ENCODE data around the gene TTLL11. TPM values are rescaled to one million over a fixed set of nuclear protein-coding genes. Genes with fewer than 3 reads are reported as not detected.
"Not testable (repeated sequence)": the region's sequence is repeated elsewhere in the genome, so short reads cannot be mapped to it uniquely, and the experiment has no call there.

The TTLL11 gene
- total RNA-seq, 2 donors from 2014 or later, result 2.5 to 2.6 TPM

- Mint-ChIP-seq H3K27ac (no peak overlapping the region), H3K36me3 (ENCODE audit: insufficient read depth in 2 of 2) (peaks cover 2 to 5% of the 10 kb centered on the region in 2 donors)
Observed at GRCh38 chr9:121809356-121810050, 283.6 kb downstream of the TTLL11 start.

GRCh38 chr9:121808781-121809180, 284.3 kb downstream of the TTLL11 start:
- H3K4me3 Mint-ChIP-seq, result no peak overlapping the region
- no peak overlapping the region for H3K27ac Mint-ChIP-seq
- no peaks in the 10 kb centered on the region for H3K4me1 Mint-ChIP-seq (ENCODE audit: low read depth)
- H3K9me3 Mint-ChIP-seq, result peaks cover 3 to 5% of the 10 kb centered on the region in 2 donors
- no peak for ATAC-seq (replicated peaks in 1 of 2)
- no peaks in the 10 kb centered on the region for H3K27me3 Mint-ChIP-seq (ENCODE audit: low read depth)
- DNase-seq, result no peak
- peaks cover 2 to 5% of the 10 kb centered on the region in 2 donors for H3K36me3 Mint-ChIP-seq (ENCODE audit: insufficient read depth in 2 of 2)

More at GRCh38 chr9:121809356-121810050, 283.6 kb downstream of the TTLL11 start:
- no peak overlapping the region for H3K4me3 Mint-ChIP-seq
- DNase-seq (no peak), ATAC-seq (replicated peaks in 1 of 2) (no peak)
- H3K9me3 Mint-ChIP-seq, result peaks cover 2 to 5% of the 10 kb centered on the region in 2 donors
- no peaks in the 10 kb centered on the region for H3K27me3 Mint-ChIP-seq (ENCODE audit: low read depth)
- H3K4me1 Mint-ChIP-seq (ENCODE audit: low read depth), result no peaks in the 10 kb centered on the region

GRCh38 chr9:121807823-121808278, 285.3 kb downstream of the TTLL11 start:
- Mint-ChIP-seq H3K36me3 (ENCODE audit: insufficient read depth in 2 of 2) (peaks cover 2 to 5% of the 10 kb centered on the region in 2 donors), H3K27me3 (ENCODE audit: low read depth) (no peaks in the 10 kb centered on the region), H3K4me3 (no peak overlapping the region), H3K9me3 (peaks cover 3 to 5% of the 10 kb centered on the region in 2 donors), H3K4me1 (ENCODE audit: low read depth) (no peaks in the 10 kb centered on the region), H3K27ac (no peak overlapping the region)
- no peak for ATAC-seq (replicated peaks in 1 of 2)
- DNase-seq, result no peak

DNA sequence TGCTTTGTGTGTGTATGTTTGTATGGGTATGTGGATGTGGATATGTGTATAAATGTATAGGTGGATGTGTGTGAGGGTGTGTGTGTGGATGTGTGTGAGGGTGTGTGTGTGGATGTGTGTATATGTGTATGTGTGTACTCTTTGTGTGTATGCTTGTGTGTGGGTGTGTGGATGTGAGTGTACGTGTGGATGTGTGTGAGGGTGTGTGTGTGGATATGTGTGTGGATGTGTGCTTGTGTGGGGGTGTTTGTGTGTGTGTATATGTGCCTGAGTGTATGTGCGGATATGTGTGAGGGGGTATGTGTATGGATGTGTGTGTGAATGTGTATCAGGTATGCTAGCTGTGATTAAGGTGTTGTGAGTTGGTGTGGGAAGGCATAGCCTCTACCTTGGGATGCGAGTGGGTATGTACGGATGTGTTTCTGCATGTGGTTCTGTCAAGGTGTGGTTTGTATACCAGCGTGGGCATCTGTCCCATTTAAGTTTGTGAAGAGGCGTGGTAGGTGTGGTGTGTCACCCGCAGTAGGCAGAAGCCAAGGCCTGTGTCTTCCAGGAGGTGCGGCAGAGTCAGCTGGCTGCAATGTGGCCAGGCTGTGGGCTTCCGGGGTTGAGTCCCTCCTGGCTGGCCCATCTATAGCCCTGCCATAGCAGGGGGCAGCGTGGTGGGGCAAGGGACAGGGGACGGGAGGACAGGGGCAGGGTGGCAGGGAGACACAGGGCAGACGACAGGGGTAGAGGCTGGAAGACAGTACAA, 285.9 kb downstream of the TTLL11 start:
- Mint-ChIP-seq H3K9me3 (peaks cover 3 to 5% of the 10 kb centered on the region in 2 donors), H3K36me3 (ENCODE audit: insufficient read depth in 2 of 2) (peaks cover 2 to 5% of the 10 kb centered on the region in 2 donors), H3K27ac (no peak overlapping the region), H3K4me1 (ENCODE audit: low read depth) (no peaks in the 10 kb centered on the region), H3K27me3 (ENCODE audit: low read depth) (peaks cover 1% of the 10 kb centered on the region), H3K4me3 (no peak overlapping the region)
- DNase-seq, result no peak
- no peak for ATAC-seq (replicated peaks in 1 of 2)

DNA sequence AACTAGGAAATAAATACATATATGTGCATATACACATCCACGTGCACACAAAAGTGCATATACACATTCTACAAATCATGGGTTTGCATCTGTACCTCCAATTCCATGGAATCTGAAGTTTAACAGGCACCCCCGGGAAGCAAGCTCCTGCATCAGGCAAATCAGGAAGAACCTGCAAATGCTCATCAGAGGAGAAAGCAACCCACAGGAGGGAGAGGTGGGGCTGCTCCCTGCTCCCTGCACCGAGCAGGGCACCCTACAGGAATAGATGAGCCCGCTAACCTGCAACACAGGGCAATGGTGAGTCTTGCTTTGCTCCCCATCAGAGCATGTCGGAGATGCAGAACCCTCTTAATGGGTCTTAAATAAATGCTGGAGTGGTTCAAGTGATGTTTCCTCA, 290.4 kb downstream of the TTLL11 start:
- no peak overlapping the region for H3K4me3 Mint-ChIP-seq
- no peak overlapping the region for H3K27ac Mint-ChIP-seq
- no peaks in the 10 kb centered on the region for H3K4me1 Mint-ChIP-seq (ENCODE audit: low read depth)
- H3K9me3 Mint-ChIP-seq, result peaks cover 3 to 5% of the 10 kb centered on the region in 2 donors
- H3K36me3 Mint-ChIP-seq (ENCODE audit: insufficient read depth in 2 of 2), result peaks cover 2 to 5% of the 10 kb centered on the region in 2 donors
- peaks cover 13% of the 10 kb centered on the region for H3K27me3 Mint-ChIP-seq (ENCODE audit: low read depth)
- ATAC-seq (replicated peaks in 1 of 2) (no peak), DNase-seq (no peak)

- no peak for DNase-seq
- no peak overlapping the region for H3K27ac Mint-ChIP-seq
- no peak for ATAC-seq (replicated peaks in 1 of 2)
- H3K4me1 Mint-ChIP-seq (ENCODE audit: low read depth), result no peaks in the 10 kb centered on the region
- H3K9me3 Mint-ChIP-seq, result peaks cover 3 to 5% of the 10 kb centered on the region in 2 donors
- no peak overlapping the region for H3K4me3 Mint-ChIP-seq
- H3K27me3 Mint-ChIP-seq (ENCODE audit: low read depth), result peaks cover 13% of the 10 kb centered on the region
- peaks cover 2 to 5% of the 10 kb centered on the region in 2 donors for H3K36me3 Mint-ChIP-seq (ENCODE audit: insufficient read depth in 2 of 2)
Observed at GRCh38 chr9:121801579-121801978, 291.5 kb downstream of the TTLL11 start.

- H3K27ac Mint-ChIP-seq, result no peak overlapping the region
- peaks cover 13% of the 10 kb centered on the region for H3K27me3 Mint-ChIP-seq (ENCODE audit: low read depth)
- peaks cover 2 to 5% of the 10 kb centered on the region in 2 donors for H3K36me3 Mint-ChIP-seq (ENCODE audit: insufficient read depth in 2 of 2)
- no peaks in the 10 kb centered on the region for H3K4me1 Mint-ChIP-seq (ENCODE audit: low read depth)
- ATAC-seq (replicated peaks in 1 of 2) (no peak), DNase-seq (no peak)
- H3K4me3 Mint-ChIP-seq, result no peak overlapping the region
- peaks cover 3 to 5% of the 10 kb centered on the region in 2 donors for H3K9me3 Mint-ChIP-seq
Observed at GRCh38 chr9:121800376-121800775, 292.7 kb downstream of the TTLL11 start.

DNA sequence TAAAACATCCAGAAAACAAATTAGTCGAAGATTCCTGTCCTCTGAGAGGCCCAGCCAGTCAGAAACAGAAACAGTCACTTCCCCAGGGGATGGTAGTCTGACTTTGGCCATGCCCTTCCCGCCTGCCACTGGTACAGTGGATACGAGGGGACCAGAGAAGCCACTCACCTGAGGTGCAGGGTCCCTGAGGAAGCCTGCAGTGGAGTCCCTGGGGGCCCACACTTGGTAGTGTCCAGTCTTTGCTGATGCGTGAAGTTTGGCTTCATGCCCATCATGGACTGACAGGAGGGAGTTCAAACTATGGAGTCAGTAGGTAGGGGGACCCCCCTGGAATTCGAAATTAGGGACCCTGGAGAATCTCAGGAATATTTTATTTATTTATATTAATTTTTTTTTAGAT, 294.2 kb downstream of the TTLL11 start:
- no peaks in the 10 kb centered on the region for H3K4me1 Mint-ChIP-seq (ENCODE audit: low read depth)
- no peak overlapping the region for H3K27ac Mint-ChIP-seq
- H3K9me3 Mint-ChIP-seq, result no peaks in the 10 kb centered on the region
- H3K36me3 Mint-ChIP-seq (ENCODE audit: insufficient read depth in 2 of 2), result no peaks in the 10 kb centered on the region
- ATAC-seq (replicated peaks in 1 of 2) (no peak), DNase-seq (no peak)
- H3K27me3 Mint-ChIP-seq (ENCODE audit: low read depth), result peaks cover 13% of the 10 kb centered on the region
- no peak overlapping the region for H3K4me3 Mint-ChIP-seq

GRCh38 chr9:121797081-121797480, 296.0 kb downstream of the TTLL11 start:
- Mint-ChIP-seq H3K27me3 (ENCODE audit: low read depth) (peaks cover 10% of the 10 kb centered on the region), H3K4me1 (ENCODE audit: low read depth) (no peaks in the 10 kb centered on the region), H3K27ac (no peak overlapping the region), H3K4me3 (no peak overlapping the region), H3K36me3 (ENCODE audit: insufficient read depth in 2 of 2) (no peaks in the 10 kb centered on the region), H3K9me3 (no peaks in the 10 kb centered on the region)
- ATAC-seq (replicated peaks in 1 of 2) (no peak), DNase-seq (no peak)

- not testable (repeated sequence) for H3K4me3 Mint-ChIP-seq; H3K27ac Mint-ChIP-seq; H3K36me3 Mint-ChIP-seq (ENCODE audit: insufficient read depth in 2 of 2); H3K9me3 Mint-ChIP-seq; DNase-seq; ATAC-seq (replicated peaks in 1 of 2); H3K4me1 Mint-ChIP-seq (ENCODE audit: low read depth); H3K27me3 Mint-ChIP-seq (ENCODE audit: low read depth)
Observed at GRCh38 chr9:121794334-121794733, 298.8 kb downstream of the TTLL11 start.

DNA sequence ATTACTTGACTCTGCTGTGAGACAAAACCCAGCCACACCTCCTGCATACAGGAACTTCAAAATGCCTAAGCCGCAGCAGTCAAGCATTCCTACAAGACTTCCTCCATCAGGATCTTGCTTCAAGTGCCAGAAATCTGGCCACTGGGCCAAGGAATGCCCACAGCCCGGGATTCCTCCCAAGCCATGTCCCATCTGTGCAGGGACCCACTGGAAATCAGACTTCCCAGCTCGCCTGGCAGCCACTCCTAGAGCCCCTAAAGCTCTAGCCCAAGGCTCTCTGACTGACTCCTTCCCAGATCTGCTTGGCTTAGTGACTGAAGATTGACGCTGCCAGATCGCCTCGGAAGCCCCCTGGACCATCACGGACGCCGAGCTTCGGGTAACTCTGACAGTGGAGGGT, 300.6 kb downstream of the TTLL11 start:
- H3K27ac Mint-ChIP-seq; H3K27me3 Mint-ChIP-seq (ENCODE audit: low read depth); ATAC-seq (replicated peaks in 1 of 2); DNase-seq; H3K4me1 Mint-ChIP-seq (ENCODE audit: low read depth); H3K36me3 Mint-ChIP-seq (ENCODE audit: insufficient read depth in 2 of 2); H3K4me3 Mint-ChIP-seq; H3K9me3 Mint-ChIP-seq: not testable (repeated sequence)

DNA sequence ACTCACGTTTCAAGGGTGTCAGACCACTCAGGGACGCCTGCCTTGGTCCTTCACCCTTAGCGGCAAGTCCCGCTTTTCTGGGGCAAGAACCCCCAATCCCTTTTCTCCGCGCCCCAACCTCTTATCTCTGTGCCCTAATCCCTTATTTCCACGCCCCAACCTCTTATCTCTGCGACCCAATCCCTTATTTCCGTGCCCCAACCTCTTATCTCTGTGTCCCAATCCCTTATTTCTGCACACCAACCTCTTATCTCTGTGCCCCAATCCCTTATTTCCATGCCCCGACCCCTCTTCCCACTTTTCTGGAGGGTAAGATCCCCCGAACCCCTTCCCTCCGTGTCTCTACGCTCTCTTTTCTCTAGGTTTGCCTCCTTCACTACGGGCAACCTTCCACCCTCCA, 302.3 kb downstream of the TTLL11 start:
- H3K27ac Mint-ChIP-seq, result no peak overlapping the region
- H3K4me3 Mint-ChIP-seq, result no peak overlapping the region
- no peaks in the 10 kb centered on the region for H3K9me3 Mint-ChIP-seq
- H3K27me3 Mint-ChIP-seq (ENCODE audit: low read depth), result no peaks in the 10 kb centered on the region
- DNase-seq (no peak), ATAC-seq (replicated peaks in 1 of 2) (no peak)
- H3K4me1 Mint-ChIP-seq (ENCODE audit: low read depth), result no peaks in the 10 kb centered on the region
- no peaks in the 10 kb centered on the region for H3K36me3 Mint-ChIP-seq (ENCODE audit: insufficient read depth in 2 of 2)

DNA sequence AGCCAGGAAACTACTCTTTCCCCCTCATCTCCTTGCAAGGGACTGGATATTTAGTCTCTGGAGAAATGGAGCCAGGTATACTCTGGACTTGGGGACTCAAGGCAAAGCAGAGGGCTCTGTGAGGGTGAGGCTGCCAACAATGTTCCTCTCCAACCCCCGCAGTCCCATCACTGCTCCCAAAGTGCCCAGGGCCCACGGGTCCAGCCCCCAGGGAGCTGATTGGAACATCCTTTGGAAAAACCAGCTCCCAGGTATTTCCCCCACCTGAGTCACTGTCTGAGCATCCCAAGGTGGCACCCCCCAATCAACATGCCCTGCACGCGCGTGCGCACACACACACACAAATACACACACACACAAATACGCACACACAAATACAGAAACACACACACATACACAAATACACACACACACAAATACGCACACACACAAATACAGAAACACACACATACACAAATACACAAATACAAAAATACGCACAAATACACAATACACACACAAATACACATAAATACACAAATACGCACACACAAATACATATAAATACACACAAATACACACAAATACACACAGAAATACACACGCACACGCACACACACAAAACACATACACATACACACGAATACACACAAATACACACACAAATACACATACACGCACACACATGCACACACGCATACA, 304.3 kb downstream of the TTLL11 start:
- DNase-seq, result no peak
- no peak overlapping the region for H3K4me3 Mint-ChIP-seq
- H3K36me3 Mint-ChIP-seq (ENCODE audit: insufficient read depth in 2 of 2), result no peaks in the 10 kb centered on the region
- H3K4me1 Mint-ChIP-seq (ENCODE audit: low read depth), result peaks cover 2% of the 10 kb centered on the region
- H3K9me3 Mint-ChIP-seq, result no peaks in the 10 kb centered on the region
- no peaks in the 10 kb centered on the region for H3K27me3 Mint-ChIP-seq (ENCODE audit: low read depth)
- H3K27ac Mint-ChIP-seq, result no peak overlapping the region
- ATAC-seq (replicated peaks in 1 of 2), result no peak
